ENCODE measurements around the gene CUEDC2. TPM values are rescaled to one million over a fixed set of nuclear protein-coding genes. Genes with fewer than 3 reads are reported as not detected.

The CUEDC2 gene
- total RNA-seq, 1 experiment from 2014 or later: 50.9 TPM

DNA sequence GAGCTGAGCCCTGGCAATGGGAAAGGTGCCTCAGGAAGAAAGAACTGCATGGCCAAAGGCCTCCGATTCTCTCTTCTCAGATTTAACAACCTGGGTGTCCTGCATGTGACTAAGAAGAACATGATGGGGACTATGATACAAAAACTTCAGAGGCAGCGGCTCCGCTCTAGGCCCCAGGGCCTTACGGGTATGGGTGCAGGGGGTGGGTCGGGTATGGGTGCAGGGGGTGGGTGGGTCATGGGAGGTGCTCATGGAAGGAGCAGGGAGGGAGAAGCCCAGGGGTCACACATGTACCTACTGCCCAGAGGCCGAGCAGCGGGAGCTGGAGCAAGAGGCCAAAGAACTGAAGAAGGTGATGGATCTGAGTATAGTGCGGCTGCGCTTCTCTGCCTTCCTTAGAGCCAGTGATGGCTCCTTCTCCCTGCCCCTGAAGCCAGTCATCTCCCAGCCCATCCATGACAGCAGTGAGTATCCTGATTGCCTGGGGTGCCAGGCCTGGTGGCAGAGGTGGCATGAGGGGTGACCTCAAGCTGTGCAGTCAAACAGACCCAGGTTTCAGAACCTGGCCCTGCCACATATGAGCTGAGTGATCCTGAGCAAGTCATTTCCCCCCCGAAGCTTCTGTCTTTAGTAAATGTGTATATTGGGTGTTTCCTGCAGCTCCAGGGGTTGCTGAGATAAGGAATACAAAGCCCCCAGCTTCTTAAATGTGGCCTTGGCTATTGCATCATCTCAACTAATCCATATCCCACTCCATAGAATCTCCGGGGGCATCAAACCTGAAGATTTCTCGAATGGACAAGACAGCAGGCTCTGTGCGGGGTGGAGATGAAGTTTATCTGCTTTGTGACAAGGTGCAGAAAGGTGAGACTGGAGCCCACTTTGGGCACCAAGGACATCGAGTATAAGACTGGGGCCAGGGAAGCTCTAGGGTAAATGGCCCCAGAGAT is 34.9 kb downstream of the CUEDC2 start:
- DNase-seq (ENCODE audit: low read depth): no peak

GRCh38 chr10:102396730-102397151 is 35.6 kb downstream of the CUEDC2 start:
- DNase-seq (ENCODE audit: low read depth): no peak

DNA sequence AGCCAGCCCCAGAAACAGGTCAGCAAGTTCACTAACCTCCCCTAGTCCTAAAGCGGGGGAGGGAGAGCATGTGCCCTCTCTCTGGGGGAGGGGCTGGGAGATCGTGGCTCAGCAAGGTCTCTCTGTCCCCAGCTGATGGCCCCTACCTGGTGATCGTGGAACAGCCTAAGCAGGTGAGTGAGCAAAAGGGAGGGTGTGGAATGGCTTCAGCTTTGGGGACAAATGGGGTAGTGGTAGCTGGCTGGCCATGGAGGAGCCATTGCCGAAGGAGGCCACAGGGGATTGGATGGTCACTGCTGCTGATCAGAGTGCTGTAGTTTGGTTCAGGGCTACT is 36.1 kb downstream of the CUEDC2 start:
- no peak for DNase-seq (ENCODE audit: low read depth)

- peak; percentile 85 for DNase-seq (ENCODE audit: low read depth)
Observed at GRCh38 chr10:102395400-102396316, 36.7 kb downstream of the CUEDC2 start, which contains the start of gene NFKB2. Gene NFKB2, plus strand, starts transcription at chr10:102395705. Its CDS starts 255 bp downstream, at chr10:102395960.

DNA sequence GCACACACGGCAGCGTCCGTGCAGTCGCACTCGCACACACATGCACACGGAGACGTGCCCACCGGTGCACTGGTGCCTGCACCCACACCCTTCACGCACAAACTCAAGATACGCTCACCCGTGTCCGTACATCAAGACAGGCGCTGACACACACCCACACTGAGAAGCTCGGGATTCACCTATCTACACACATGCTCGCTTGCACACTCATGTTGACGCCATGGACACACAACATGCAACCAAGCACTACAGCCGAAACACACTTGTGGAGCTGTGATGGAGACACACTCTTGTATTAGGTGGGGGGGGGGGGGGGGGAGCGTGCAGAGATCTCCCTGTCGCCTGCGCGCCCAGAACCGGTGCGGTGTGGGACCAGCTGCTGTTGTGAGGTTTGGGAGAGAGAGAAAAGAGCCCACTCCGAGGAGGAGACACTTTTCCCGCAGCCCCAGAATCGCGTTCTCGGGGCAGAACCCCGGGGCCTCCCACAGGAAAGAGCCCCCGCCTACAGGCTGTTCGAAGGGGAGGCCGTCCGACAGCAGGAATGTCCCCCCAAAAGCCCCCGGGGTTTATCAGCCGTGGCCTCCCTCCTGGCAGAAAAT is 37.5 kb downstream of the CUEDC2 start:
- peak; percentile 59 for DNase-seq (ENCODE audit: low read depth)

DNA sequence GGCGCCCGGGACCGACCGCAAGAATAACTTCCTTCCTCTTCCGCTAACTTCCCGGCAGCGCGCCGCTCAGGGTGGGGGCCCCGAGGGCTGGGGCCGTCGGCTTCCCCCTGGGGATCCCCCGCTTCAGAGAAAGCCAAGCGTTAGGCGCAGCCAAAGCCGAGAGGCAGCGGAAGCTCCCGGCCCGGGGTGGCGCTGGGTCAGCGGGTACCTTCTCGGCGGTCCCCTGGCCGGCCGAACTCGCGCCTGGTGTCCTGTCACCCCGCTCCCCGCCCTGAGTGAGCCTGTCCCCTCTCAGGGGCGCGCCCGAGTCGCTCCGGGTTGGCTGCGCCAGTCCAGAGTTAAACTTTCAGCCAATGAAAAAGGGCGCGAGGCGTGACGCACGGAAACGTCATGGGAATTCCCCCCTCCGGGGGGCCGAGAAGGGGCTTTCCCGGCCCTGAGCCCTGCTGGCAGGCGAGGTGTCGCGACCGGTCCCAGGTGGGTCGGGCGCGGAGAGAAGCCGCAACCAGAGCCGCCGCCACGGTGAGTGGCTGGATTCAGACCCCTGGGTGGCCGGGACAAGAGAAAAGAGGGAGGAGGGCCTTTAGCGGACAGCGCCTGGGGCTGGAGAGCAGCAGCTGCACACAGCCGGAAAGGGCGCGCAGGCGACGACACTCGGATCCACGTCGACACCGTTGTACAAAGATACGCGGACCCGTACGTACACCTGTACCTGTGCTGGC is 38.1 kb downstream of the CUEDC2 start:
- peak; percentile 94 for DNase-seq (ENCODE audit: low read depth)

GRCh38 chr10:102393411-102394078 is 38.8 kb downstream of the CUEDC2 start:
- no peak for DNase-seq (ENCODE audit: low read depth)

GRCh38 chr10:102392306-102392705 is 40.1 kb downstream of the CUEDC2 start:
- DNase-seq (ENCODE audit: low read depth): no peak

DNA sequence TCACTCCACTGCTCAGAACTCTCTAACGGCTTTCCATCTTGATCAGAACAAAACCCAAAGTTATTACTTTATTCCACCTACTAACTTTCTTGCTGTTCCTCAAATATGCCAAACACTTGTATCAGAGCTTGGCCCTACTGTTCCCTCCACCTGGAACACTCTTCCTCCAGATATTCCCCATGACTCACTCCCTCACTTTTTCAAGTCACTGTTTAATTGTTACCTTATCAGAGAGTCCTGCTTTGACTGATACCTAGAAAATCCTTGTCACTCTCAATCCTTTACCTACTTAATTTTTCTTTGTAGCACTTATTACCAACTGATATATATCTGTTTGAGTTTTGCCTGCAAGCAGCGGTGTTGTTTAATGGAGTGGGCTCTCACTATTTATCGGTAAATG is 42.5 kb downstream of the CUEDC2 start:
- DNase-seq (ENCODE audit: low read depth): no peak

GRCh38 chr10:102384606-102385429 is 47.6 kb downstream of the CUEDC2 start:
- peak; percentile 31 for DNase-seq (ENCODE audit: low read depth)

DNA sequence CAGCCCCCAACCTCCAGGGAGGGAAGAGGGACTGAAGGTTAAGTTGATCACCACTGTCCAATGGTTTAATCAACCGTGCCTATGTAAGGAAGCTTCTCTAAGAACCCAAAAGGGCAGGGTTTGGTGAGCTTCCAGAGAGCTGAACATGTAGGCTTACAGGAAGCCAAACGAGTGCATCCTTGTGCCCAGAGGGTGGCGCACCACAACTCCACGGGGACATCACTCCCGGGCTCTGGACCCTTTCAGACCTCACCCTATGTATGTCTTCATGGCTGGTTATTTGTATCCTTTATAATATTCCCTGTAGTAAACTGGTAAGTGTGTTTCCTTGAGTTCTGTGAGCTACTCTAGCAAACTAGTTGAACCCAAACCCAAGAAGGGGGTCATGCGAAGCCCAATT is 48.3 kb downstream of the CUEDC2 start:
- DNase-seq (ENCODE audit: low read depth): peak; percentile 32

- DNase-seq (ENCODE audit: low read depth): no peak
Observed at GRCh38 chr10:102382871-102383270, 49.5 kb downstream of the CUEDC2 start.

GRCh38 chr10:102381983-102382382 is 50.4 kb downstream of the CUEDC2 start:
- no peak for DNase-seq (ENCODE audit: low read depth)

DNA sequence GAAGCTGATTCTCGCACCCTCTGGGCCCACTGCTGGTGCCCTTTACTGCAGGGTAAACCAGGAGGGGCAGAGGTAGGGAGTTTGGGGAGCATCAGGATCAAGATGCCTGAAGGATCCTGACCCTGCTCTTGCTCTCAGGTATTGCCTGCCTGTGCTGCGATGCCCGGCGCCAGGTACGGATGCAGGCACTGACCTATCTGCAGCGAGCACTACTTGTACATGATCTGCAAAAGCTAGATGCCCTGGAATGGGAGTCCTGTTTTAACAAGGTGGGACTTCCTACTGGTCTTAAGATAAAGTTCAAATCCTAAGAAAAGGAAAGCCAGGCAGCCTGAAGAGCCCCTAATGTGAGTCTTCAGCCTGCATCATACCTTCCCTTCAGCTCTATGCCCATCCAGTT is 53.0 kb downstream of the CUEDC2 start:
- no peak for DNase-seq (ENCODE audit: low read depth)

GRCh38 chr10:102376901-102377300 is 55.5 kb downstream of the CUEDC2 start:
- no peak for DNase-seq (ENCODE audit: low read depth)

- DNase-seq (ENCODE audit: low read depth): no peak
Observed at GRCh38 chr10:102375867-102376266, 56.5 kb downstream of the CUEDC2 start.

DNA sequence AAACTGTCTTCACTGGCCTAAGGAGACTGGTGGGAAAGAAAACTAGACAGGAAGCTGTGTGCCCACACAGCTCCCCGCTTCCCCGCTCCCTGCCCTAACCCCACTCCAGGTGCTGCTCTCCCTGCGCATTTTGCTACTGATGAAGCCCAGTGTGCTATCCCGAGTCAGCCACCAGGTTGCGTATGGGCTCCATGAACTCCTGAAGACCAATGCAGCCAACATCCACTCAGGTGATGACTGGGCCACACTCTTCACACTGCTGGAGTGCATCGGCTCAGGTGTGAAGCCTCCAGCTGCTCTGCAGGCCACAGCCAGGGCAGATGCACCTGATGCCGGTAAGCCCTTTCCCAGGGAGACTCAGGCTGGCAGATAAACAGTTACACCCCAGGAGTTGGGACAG is 57.1 kb downstream of the CUEDC2 start:
- no peak for DNase-seq (ENCODE audit: low read depth)
